Measurements from ENCODE around the gene MRPL16. TPM values are rescaled to one million over a fixed set of nuclear protein-coding genes. Genes with fewer than 3 reads are reported as not detected.
"Not testable (repeated sequence)": the region's sequence is repeated elsewhere in the genome, so short reads cannot be mapped to it uniquely, and the experiment has no call there.

Gene MRPL16
- polyA plus RNA-seq, 1 of the 3 experiments (the other 2 are of a cell fraction), result 77.6 TPM

- no peaks in the 10 kb centered on the region for H3K9me2 ChIP-seq
- no peaks in the 10 kb centered on the region for H3K9me3 ChIP-seq
- no peak for DNase-seq
- H2AFZ ChIP-seq (ENCODE audit: low read depth), result no peak overlapping the region
- no peak overlapping the region for H3K4me3 ChIP-seq (ENCODE audit: low read depth in 2 of 2, low read length in 1 of 2)
- H3K27ac ChIP-seq (ENCODE audit: low read depth in 2 of 2, low read length in 1 of 2), result no peak overlapping the region
- CTCF ChIA-PET, result no interaction called here
- peaks cover 8% of the 10 kb centered on the region; the same call in 1 of the 2 replicates for H3K27me3 ChIP-seq (ENCODE audit: insufficient read depth)
- POLR2A ChIA-PET, result no interaction called here
- H3F3A ChIP-seq (replicated peaks; ENCODE audit: insufficient read depth), result no peaks in the 10 kb centered on the region
- no peaks in the 10 kb centered on the region for H3K79me2 ChIP-seq (ENCODE audit: insufficient read depth)
- no peaks in the 10 kb centered on the region for H3K36me3 ChIP-seq (replicated peaks in 1 of 2; ENCODE audit: control insufficient read depth in 1 of 2, insufficient read depth in 2 of 2, low read length in 1 of 2)
- 5% methylated on average over 2 of the region's 2 CpGs for WGBS (ENCODE audit: low lambda C conversion rate)
- no peak overlapping the region for H3K4me2 ChIP-seq
- H3K9ac ChIP-seq, result no peak overlapping the region
- no peaks in the 10 kb centered on the region for H4K20me1 ChIP-seq (ENCODE audit: insufficient read depth)
- no peaks in the 10 kb centered on the region for H3K4me1 ChIP-seq (ENCODE audit: control insufficient read depth in 1 of 2, insufficient read depth in 2 of 2, low read depth in 1 of 2, low read length in 1 of 2)
- TF ChIP-seq FOSL2 (IDR thresholded peaks at IDR 0.05; ENCODE audit: borderline replicate concordance, low read depth) (no peak), GATA2 (CRISPR knock-in tag; IDR thresholded peaks at IDR 0.05) (no peak), SMC3 (IDR thresholded peaks at IDR 0.05; ENCODE audit: low read depth, low read length) (no peak), PBX3 (IDR thresholded peaks at IDR 0.05) (no peak), RCOR1 (IDR thresholded peaks at IDR 0.05; ENCODE audit: low read length) (no peak), POLR2AphosphoS5 (IDR thresholded peaks at IDR 0.05; ENCODE audit: low read depth, low read length) (no peak), SIN3A (IDR thresholded peaks at IDR 0.05; ENCODE audit: borderline replicate concordance, low read depth, low read length) (no peak), EP300 (IDR thresholded peaks at IDR 0.05; ENCODE audit: borderline replicate concordance in 1 of 2, low read depth in 1 of 2, low read length in 1 of 2) (no peak), RXRA (IDR thresholded peaks at IDR 0.05; ENCODE audit: borderline replicate concordance, low read depth) (no peak), RFX5 (IDR thresholded peaks at IDR 0.05; ENCODE audit: low read length) (no peak), CHD2 (IDR thresholded peaks at IDR 0.05; ENCODE audit: low read length, partially characterized antibody) (no peak), REST (IDR thresholded peaks at IDR 0.05; ENCODE audit: low read depth, low read length) (no peak), IRF3 (IDR thresholded peaks at IDR 0.05; ENCODE audit: low read depth, low read length) (no peak), FOXM1 (IDR thresholded peaks at IDR 0.05; ENCODE audit: low read depth) (no peak), ZBTB33 (IDR thresholded peaks at IDR 0.05; ENCODE audit: borderline replicate concordance, low read depth) (no peak), USF2 (IDR thresholded peaks at IDR 0.05; ENCODE audit: borderline replicate concordance, low read depth, low read length) (no peak), FOXJ3 (CRISPR knock-in tag; IDR thresholded peaks at IDR 0.05) (no peak), MEF2A (IDR thresholded peaks at IDR 0.05; ENCODE audit: borderline replicate concordance, low read depth) (no peak), MAX (IDR thresholded peaks at IDR 0.05; ENCODE audit: low read depth) (no peak), TEAD4 (IDR thresholded peaks at IDR 0.05; ENCODE audit: borderline replicate concordance, insufficient read depth) (no peak)
Measured at GRCh38 chr11:59849129-59849528, 38.6 kb upstream of the MRPL16 start.

GRCh38 chr11:59848439-59848838, 37.9 kb upstream of the MRPL16 start:
- H3K9ac ChIP-seq; H3K9me2 ChIP-seq; H3K79me2 ChIP-seq (ENCODE audit: insufficient read depth); H4K20me1 ChIP-seq (ENCODE audit: insufficient read depth); H2AFZ ChIP-seq (ENCODE audit: low read depth); H3K27me3 ChIP-seq (ENCODE audit: insufficient read depth); H3K27ac ChIP-seq (ENCODE audit: low read depth in 2 of 2, low read length in 1 of 2); H3K4me2 ChIP-seq; H3K9me3 ChIP-seq; H3K4me3 ChIP-seq (ENCODE audit: low read depth in 2 of 2, low read length in 1 of 2); H3F3A ChIP-seq (replicated peaks; ENCODE audit: insufficient read depth); DNase-seq; POLR2A ChIA-PET; H3K4me1 ChIP-seq (ENCODE audit: control insufficient read depth in 1 of 2, insufficient read depth in 2 of 2, low read depth in 1 of 2, low read length in 1 of 2); H3K36me3 ChIP-seq (replicated peaks in 1 of 2; ENCODE audit: control insufficient read depth in 1 of 2, insufficient read depth in 2 of 2, low read length in 1 of 2); CTCF ChIA-PET: not testable (repeated sequence)
- WGBS (ENCODE audit: low lambda C conversion rate), result 26% methylated on average over 6 of the region's 6 CpGs
